MCF 10A (cell line): ENCODE results near the gene DPYD. TPM values are rescaled to one million over a fixed set of nuclear protein-coding genes. Genes with fewer than 3 reads are reported as not detected.

Experiments
- BruUV-seq: library from RNA; stranded (reverse); fragments of 400-500 nt; replicated peaks from 2 replicates; lab custom pipeline; 2021; lab: Mats Ljungman, UMichigan
- CTCF ChIA-PET: fragments of 300-600 bp; sonication (Branson Sonifier 250); formaldehyde crosslinking; extraction: SDS; loops from one replicate; lab custom pipeline; 2021; ENCODE audit warnings: antibody characterized with exemption, inconsistent platforms; lab: Yijun Ruan, JAX
- POLR2A ChIA-PET: fragments of 300-600, 350-650 bp; sonication (Branson Sonifier 250); formaldehyde crosslinking; extraction: SDS; loops from one replicate; lab custom pipeline; 2020; ENCODE audit warnings: antibody characterized with exemption, inconsistent platforms; lab: Yijun Ruan, JAX
- DNase-seq: peaks from one replicate; pipeline ENCODE4 v3.0.0-alpha.2; 2018; ENCODE audit not compliant: unreplicated experiment
- H3K27ac Mint-ChIP-seq: one replicate; pipeline ENCODE4 v1.8.0; 2022; ENCODE audit warnings: mild to moderate bottlenecking, low read depth, mixed read lengths; ENCODE audit not compliant: unreplicated experiment
- H3K27me3 Mint-ChIP-seq: one replicate; pipeline ENCODE4 v1.8.0; 2022; ENCODE audit warnings: mixed read lengths; ENCODE audit not compliant: insufficient read depth, unreplicated experiment
- H3K36me3 Mint-ChIP-seq: one replicate; pipeline ENCODE4 v1.8.0; 2022; ENCODE audit warnings: mild to moderate bottlenecking, moderate library complexity, mixed read lengths; ENCODE audit not compliant: insufficient read depth, unreplicated experiment
- H3K4me1 Mint-ChIP-seq: one replicate; pipeline ENCODE4 v1.8.0; 2022; ENCODE audit warnings: mixed read lengths; ENCODE audit not compliant: insufficient read depth, unreplicated experiment
- H3K4me3 Mint-ChIP-seq: one replicate; pipeline ENCODE4 v1.8.0; 2022; ENCODE audit warnings: mild to moderate bottlenecking, moderate library complexity, mixed read lengths; ENCODE audit not compliant: unreplicated experiment
- H3K9me3 Mint-ChIP-seq: one replicate; pipeline ENCODE4 v1.8.0; 2022; ENCODE audit warnings: mixed read lengths; ENCODE audit not compliant: unreplicated experiment
- intact Hi-C: fragments of 100-400 bp; cut with micrococcal nuclease; formaldehyde crosslinking; loops from 2 replicates; pipeline ENCODE4 v1.14.1; 2022
- total RNA-seq: library from RNA; stranded (reverse); gene quantifications from 2 replicates; pipeline ENCODE4 v1.2.3, GENCODE V29; 2022
- TF ChIP-seq, protein P1 (sequence below): fragments of 200-600 bp; IDR thresholded peaks from one replicate; pipeline ENCODE4 v1.8.0; 2022; ENCODE audit warnings: antibody characterized with exemption, mild to moderate bottlenecking; ENCODE audit not compliant: unreplicated experiment

The DPYD gene
- total RNA-seq, 1 experiment from 2014 or later, result 48.2 TPM

DNA sequence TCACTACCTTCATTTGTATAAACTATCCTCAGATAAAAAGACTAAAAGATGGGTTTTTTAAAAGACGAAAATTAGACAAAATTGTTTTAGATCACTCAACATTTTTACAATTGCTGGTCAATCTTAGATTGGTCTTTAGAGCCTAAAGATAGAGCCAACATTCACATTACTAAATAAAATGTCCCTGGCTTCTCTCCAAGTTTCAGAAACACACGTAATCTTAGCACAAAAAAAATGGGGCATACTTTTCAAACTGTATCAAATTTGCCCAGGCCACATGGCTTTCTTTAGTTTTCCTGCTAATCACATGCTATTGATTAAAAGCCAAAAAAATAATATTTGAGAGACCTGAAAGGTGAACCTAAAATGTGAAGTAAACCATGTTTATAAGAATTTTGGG is 288.1 kb downstream of the DPYD start:
- H3K9me3 Mint-ChIP-seq, result no peaks in the 10 kb centered on the region
- no peaks in the 10 kb centered on the region for H3K27me3 Mint-ChIP-seq
- H3K27ac Mint-ChIP-seq, result peak overlapping the region; percentile 59
- no peak overlapping the region for H3K4me3 Mint-ChIP-seq
- H3K4me1 Mint-ChIP-seq, result peaks cover 4% of the 10 kb centered on the region
- intact Hi-C loops, result no loop called here
- no TSS peak for BruUV-seq
- TF ChIP-seq, protein P1, sequence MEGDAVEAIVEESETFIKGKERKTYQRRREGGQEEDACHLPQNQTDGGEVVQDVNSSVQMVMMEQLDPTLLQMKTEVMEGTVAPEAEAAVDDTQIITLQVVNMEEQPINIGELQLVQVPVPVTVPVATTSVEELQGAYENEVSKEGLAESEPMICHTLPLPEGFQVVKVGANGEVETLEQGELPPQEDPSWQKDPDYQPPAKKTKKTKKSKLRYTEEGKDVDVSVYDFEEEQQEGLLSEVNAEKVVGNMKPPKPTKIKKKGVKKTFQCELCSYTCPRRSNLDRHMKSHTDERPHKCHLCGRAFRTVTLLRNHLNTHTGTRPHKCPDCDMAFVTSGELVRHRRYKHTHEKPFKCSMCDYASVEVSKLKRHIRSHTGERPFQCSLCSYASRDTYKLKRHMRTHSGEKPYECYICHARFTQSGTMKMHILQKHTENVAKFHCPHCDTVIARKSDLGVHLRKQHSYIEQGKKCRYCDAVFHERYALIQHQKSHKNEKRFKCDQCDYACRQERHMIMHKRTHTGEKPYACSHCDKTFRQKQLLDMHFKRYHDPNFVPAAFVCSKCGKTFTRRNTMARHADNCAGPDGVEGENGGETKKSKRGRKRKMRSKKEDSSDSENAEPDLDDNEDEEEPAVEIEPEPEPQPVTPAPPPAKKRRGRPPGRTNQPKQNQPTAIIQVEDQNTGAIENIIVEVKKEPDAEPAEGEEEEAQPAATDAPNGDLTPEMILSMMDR, result no peak
- peak; percentile 16 for DNase-seq
- CTCF ChIA-PET, result interaction anchor here (0.6 kb wide), 1 partner anchor 13 kb away, joined by 5 read pairs; no protein-coding TSS in a partner anchor
- POLR2A ChIA-PET, result no interaction called here
- H3K36me3 Mint-ChIP-seq, result no peaks in the 10 kb centered on the region

DNA sequence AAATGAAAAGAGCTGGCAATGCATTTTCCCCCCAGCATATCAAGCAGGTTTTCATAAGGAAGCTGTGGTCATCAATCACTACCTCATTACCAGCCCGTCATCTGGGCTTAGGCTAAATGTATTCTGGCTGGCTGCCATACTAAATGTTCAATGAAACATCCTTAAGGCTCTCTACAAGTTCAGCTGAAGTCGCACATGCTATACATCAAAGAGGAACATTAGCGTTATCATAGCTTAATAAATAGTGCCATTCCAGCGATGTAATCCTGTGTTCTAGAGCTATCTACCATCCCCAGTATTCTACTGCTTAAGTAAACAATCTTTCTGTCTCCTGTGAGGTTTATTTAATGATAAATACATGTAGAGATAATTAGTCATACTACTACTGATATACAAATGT is 288.8 kb downstream of the DPYD start:
- POLR2A ChIA-PET, result interaction anchor here (1.1 kb wide), 1 partner anchor 25 kb away, joined by 4 read pairs; no protein-coding TSS in a partner anchor
- peaks cover 4% of the 10 kb centered on the region for H3K4me1 Mint-ChIP-seq
- H3K36me3 Mint-ChIP-seq, result no peaks in the 10 kb centered on the region
- no peak overlapping the region for H3K4me3 Mint-ChIP-seq
- intact Hi-C loops, result no loop called here
- no TSS peak for BruUV-seq
- CTCF ChIA-PET, result no interaction called here
- no peaks in the 10 kb centered on the region for H3K9me3 Mint-ChIP-seq
- peak overlapping the region; percentile 23 for H3K27ac Mint-ChIP-seq
- no peaks in the 10 kb centered on the region for H3K27me3 Mint-ChIP-seq
- peak; percentile 17 for DNase-seq
- TF ChIP-seq, protein P1, result no peak

DNA sequence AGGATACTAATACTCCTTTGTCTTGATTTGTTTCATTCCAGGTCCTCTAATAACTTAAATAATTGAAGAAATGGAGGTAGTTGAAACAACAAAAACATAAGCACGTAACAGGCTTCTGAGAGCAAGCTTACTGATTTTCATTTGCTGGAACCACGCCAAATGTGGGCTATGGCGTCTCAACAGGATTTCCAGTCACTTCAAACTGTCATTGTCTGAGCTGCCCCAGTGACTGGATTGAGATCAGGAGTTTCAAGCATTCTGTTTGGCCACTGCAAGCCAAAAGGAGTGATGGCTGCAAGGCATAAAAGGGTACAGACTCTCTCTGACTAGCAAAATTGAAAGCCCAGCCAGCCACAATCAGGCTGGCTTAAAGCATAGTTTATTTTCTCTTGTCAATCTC is 289.9 kb downstream of the DPYD start:
- Mint-ChIP-seq H3K27me3 (no peaks in the 10 kb centered on the region), H3K27ac (no peak overlapping the region), H3K9me3 (no peaks in the 10 kb centered on the region), H3K4me1 (peaks cover 4% of the 10 kb centered on the region), H3K36me3 (no peaks in the 10 kb centered on the region), H3K4me3 (no peak overlapping the region)
- intact Hi-C loops, result no loop called here
- no peak for DNase-seq
- ChIA-PET CTCF (no interaction called here), POLR2A (no interaction called here)
- TF ChIP-seq, protein P1, result no peak
- BruUV-seq, result no TSS peak

DNA sequence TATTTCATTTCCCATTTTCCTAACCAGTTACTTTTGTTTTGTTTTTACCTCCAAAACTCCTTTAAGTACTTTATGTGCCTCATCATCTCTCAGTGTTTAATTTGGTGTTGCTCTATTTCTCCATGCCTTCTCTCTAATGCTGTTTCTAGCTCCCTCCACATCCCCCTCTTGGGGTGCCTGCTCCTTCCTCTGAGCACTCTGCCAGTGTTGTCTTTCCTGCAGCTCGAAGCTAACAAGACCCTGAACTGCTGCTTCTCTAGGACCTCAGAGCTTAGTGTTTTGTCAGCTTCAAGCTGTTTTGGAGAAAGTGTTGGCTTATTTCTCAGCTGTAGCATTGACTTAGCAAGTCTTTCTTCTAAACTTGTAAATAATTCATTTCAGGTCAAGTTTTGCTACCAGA is 290.6 kb downstream of the DPYD start:
- Mint-ChIP-seq H3K36me3 (no peaks in the 10 kb centered on the region), H3K9me3 (no peaks in the 10 kb centered on the region), H3K4me1 (peaks cover 4% of the 10 kb centered on the region), H3K27me3 (no peaks in the 10 kb centered on the region), H3K4me3 (no peak overlapping the region), H3K27ac (no peak overlapping the region)
- ChIA-PET CTCF (interaction anchor here (0.6 kb wide), 1 partner anchor 105 kb away, joined by 3 read pairs; no protein-coding TSS in a partner anchor), POLR2A (no interaction called here)
- intact Hi-C loops, result no loop called here
- no peak for DNase-seq
- TF ChIP-seq, protein P1, result no peak
- no TSS peak for BruUV-seq
